ENCODE measurements around the gene SEMA5A.

- no peak for TF ChIP-seq CTCF (IDR thresholded peaks at IDR 0.05; ENCODE audit: insufficient read depth, low read depth, low read length)
- no peak for TF ChIP-seq EZH2 (IDR thresholded peaks at IDR 0.05; ENCODE audit: insufficient read depth, low read length)
These were observed 304.2 kb downstream of the SEMA5A start for GRCh38 chr5:9241479-9242305.

Data from astrocyte (in vitro differentiated cells and primary cell).